Measurements from ENCODE around the gene PARD3B.

The PARD3B gene

GRCh38 chr2:205280596-205281236, 735.4 kb downstream of the PARD3B start:
- no peak for TF ChIP-seq JUND (IDR thresholded peaks at IDR 0.05; ENCODE audit: low read depth)
- no peak for DNase-seq (ENCODE audit: low read depth in 1 of 2, low spot score in 1 of 2)

GRCh38 chr2:205283736-205284270, 738.5 kb downstream of the PARD3B start:
- in situ Hi-C loops (cut with HindIII; ENCODE audit: low pct_unique_long_range_greater_than_20kb, low sequenced_read_pairs): no loop called here
- TF ChIP-seq JUND (IDR thresholded peaks at IDR 0.05; ENCODE audit: low read depth): no peak
- DNase-seq (ENCODE audit: low read depth in 1 of 2, low spot score in 1 of 2): no peak

More at GRCh38 chr2:205280596-205281236, 735.4 kb downstream of the PARD3B start:
- in situ Hi-C loops (cut with HindIII; ENCODE audit: low pct_unique_long_range_greater_than_20kb, low sequenced_read_pairs): no loop called here

GRCh38 chr2:205284334-205284733, 739.1 kb downstream of the PARD3B start:
- in situ Hi-C loops (cut with HindIII; ENCODE audit: low pct_unique_long_range_greater_than_20kb, low sequenced_read_pairs): no loop called here
- DNase-seq (ENCODE audit: low read depth in 1 of 2, low spot score in 1 of 2): no peak
- TF ChIP-seq JUND (IDR thresholded peaks at IDR 0.05; ENCODE audit: low read depth): no peak

- DNase-seq (ENCODE audit: low read depth in 1 of 2, low spot score in 1 of 2): no peak
- TF ChIP-seq JUND (IDR thresholded peaks at IDR 0.05; ENCODE audit: low read depth): no peak
- in situ Hi-C loops (cut with HindIII; ENCODE audit: low pct_unique_long_range_greater_than_20kb, low sequenced_read_pairs): no loop called here
These were observed 742.0 kb downstream of the PARD3B start for GRCh38 chr2:205287316-205287715.

GRCh38 chr2:205288686-205289085, 743.4 kb downstream of the PARD3B start:
- TF ChIP-seq JUND (IDR thresholded peaks at IDR 0.05; ENCODE audit: low read depth): no peak
- in situ Hi-C loops (cut with HindIII; ENCODE audit: low pct_unique_long_range_greater_than_20kb, low sequenced_read_pairs): no loop called here
- no peak for DNase-seq (ENCODE audit: low read depth in 1 of 2, low spot score in 1 of 2)

- no peak for TF ChIP-seq JUND (IDR thresholded peaks at IDR 0.05; ENCODE audit: low read depth)
- in situ Hi-C loops (cut with HindIII; ENCODE audit: low pct_unique_long_range_greater_than_20kb, low sequenced_read_pairs): no loop called here
- DNase-seq (ENCODE audit: low read depth in 1 of 2, low spot score in 1 of 2): no peak
These were observed 745.0 kb downstream of the PARD3B start for GRCh38 chr2:205290299-205290698.

GRCh38 chr2:205292665-205293295, 747.5 kb downstream of the PARD3B start:
- in situ Hi-C loops (cut with HindIII; ENCODE audit: low pct_unique_long_range_greater_than_20kb, low sequenced_read_pairs): no loop called here
- no peak for TF ChIP-seq JUND (IDR thresholded peaks at IDR 0.05; ENCODE audit: low read depth)
- no peak for DNase-seq (ENCODE audit: low read depth in 1 of 2, low spot score in 1 of 2)

GRCh38 chr2:205293559-205293958, 748.3 kb downstream of the PARD3B start:
- no peak for TF ChIP-seq JUND (IDR thresholded peaks at IDR 0.05; ENCODE audit: low read depth)
- in situ Hi-C loops (cut with HindIII; ENCODE audit: low pct_unique_long_range_greater_than_20kb, low sequenced_read_pairs): no loop called here
- no peak for DNase-seq (ENCODE audit: low read depth in 1 of 2, low spot score in 1 of 2)

- in situ Hi-C loops (cut with HindIII; ENCODE audit: low pct_unique_long_range_greater_than_20kb, low sequenced_read_pairs): no loop called here
- no peak for DNase-seq (ENCODE audit: low read depth in 1 of 2, low spot score in 1 of 2)
- no peak for TF ChIP-seq JUND (IDR thresholded peaks at IDR 0.05; ENCODE audit: low read depth)
These were observed 751.7 kb downstream of the PARD3B start for GRCh38 chr2:205296959-205297358.

GRCh38 chr2:205297368-205297767, 752.1 kb downstream of the PARD3B start:
- TF ChIP-seq JUND (IDR thresholded peaks at IDR 0.05; ENCODE audit: low read depth): no peak
- DNase-seq (ENCODE audit: low read depth in 1 of 2, low spot score in 1 of 2): no peak
- in situ Hi-C loops (cut with HindIII; ENCODE audit: low pct_unique_long_range_greater_than_20kb, low sequenced_read_pairs): no loop called here

- DNase-seq (ENCODE audit: low read depth in 1 of 2, low spot score in 1 of 2): no peak
- in situ Hi-C loops (cut with HindIII; ENCODE audit: low pct_unique_long_range_greater_than_20kb, low sequenced_read_pairs): no loop called here
- no peak for TF ChIP-seq JUND (IDR thresholded peaks at IDR 0.05; ENCODE audit: low read depth)
These were observed 752.6 kb downstream of the PARD3B start for GRCh38 chr2:205297846-205298245.

GRCh38 chr2:205311201-205311600, 765.9 kb downstream of the PARD3B start:
- in situ Hi-C loops (cut with HindIII; ENCODE audit: low pct_unique_long_range_greater_than_20kb, low sequenced_read_pairs): no loop called here
- no peak for TF ChIP-seq JUND (IDR thresholded peaks at IDR 0.05; ENCODE audit: low read depth)
- no peak for DNase-seq (ENCODE audit: low read depth in 1 of 2, low spot score in 1 of 2)

GRCh38 chr2:205321231-205321630, 776.0 kb downstream of the PARD3B start:
- in situ Hi-C loops (cut with HindIII; ENCODE audit: low pct_unique_long_range_greater_than_20kb, low sequenced_read_pairs): no loop called here
- no peak for TF ChIP-seq JUND (IDR thresholded peaks at IDR 0.05; ENCODE audit: low read depth)
- no peak for DNase-seq (ENCODE audit: low read depth in 1 of 2, low spot score in 1 of 2)
